ENCODE data around the gene OR1A1.

DNA sequence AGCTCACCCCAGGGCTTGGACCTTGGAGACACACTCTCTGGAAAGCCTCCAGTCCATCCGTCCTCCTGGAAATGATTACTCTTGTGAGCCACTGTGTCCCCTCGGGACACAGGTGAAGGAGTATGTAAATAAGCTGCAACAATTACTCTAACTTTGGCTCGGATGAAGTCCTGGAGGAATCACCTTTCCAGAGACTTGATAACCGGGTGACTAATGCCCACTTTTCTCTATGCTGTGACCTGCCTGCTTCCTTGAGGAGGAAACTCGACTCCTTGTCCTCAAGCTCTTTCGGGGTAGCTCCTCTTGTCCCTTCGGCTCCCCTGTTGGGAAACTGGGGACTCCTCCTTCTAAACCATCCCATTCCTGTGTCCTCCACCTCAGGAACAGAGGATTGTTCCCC, at the start of gene OR1A1:
- no peak for TF ChIP-seq POU2F2 (IDR thresholded peaks at IDR 0.05; ENCODE audit: low read depth, low read length)
- no peak for TF ChIP-seq POLR2AphosphoS5 (IDR thresholded peaks at IDR 0.05; ENCODE audit: low read depth, low read length)
- TF ChIP-seq POLR2A (IDR thresholded peaks at IDR 0.05; ENCODE audit: low read depth, low read length), result no peak
- no peak for TF ChIP-seq TAF1 (IDR thresholded peaks at IDR 0.05; ENCODE audit: low read depth, low read length)
- no peak for TF ChIP-seq SPI1 (IDR thresholded peaks at IDR 0.05; ENCODE audit: low read depth, low read length)
- TF ChIP-seq PAX5 (IDR thresholded peaks at IDR 0.05; ENCODE audit: insufficient read depth, low read length, severe bottlenecking), result no peak
